Neural progenitor cell (in vitro differentiated cells): ENCODE measurements around the gene ST7. TPM values are rescaled to one million over a fixed set of nuclear protein-coding genes. Genes with fewer than 3 reads are reported as not detected.

Experiments used
- DNase-seq: peaks from one replicate; pipeline ENCODE4 v3.0.0-alpha.2; 2016; ENCODE audit warnings: low spot score
- H2AFZ ChIP-seq: fragments of 200-600 bp; sonication (generic); replicated peaks from 2 replicates; pipeline ENCODE4 v1.6.1; 2016; ENCODE audit warnings: antibody characterized with exemption
- H3F3A ChIP-seq: fragments of 200-600 bp; sonication (generic); 2 replicates; pipeline ENCODE4 v1.6.1; 2016; ENCODE audit warnings: antibody characterized with exemption, low read depth
- H3K27ac ChIP-seq: fragments of 200-600 bp; sonication (generic); 2 replicates; pipeline ENCODE4 v1.5.1; 2016; ENCODE audit warnings: mild to moderate bottlenecking
- H3K27me3 ChIP-seq: fragments of 200-600 bp; sonication (generic); 2 replicates; pipeline ENCODE4 v1.6.1; 2016; ENCODE audit warnings: mild to moderate bottlenecking, moderate library complexity
- H3K36me3 ChIP-seq: fragments of 200-600 bp; sonication (generic); 2 replicates; pipeline ENCODE4 v1.5.1; 2016
- H3K4me1 ChIP-seq: fragments of 200-600 bp; sonication (generic); 2 replicates; pipeline ENCODE4 v1.6.1; 2016; ENCODE audit warnings: mixed run types
- H3K4me2 ChIP-seq: fragments of 200-600 bp; sonication (generic); 2 replicates; pipeline ENCODE4 v1.6.1; 2016
- H3K4me3 ChIP-seq: fragments of 200-600 bp; sonication (generic); 2 replicates; pipeline ENCODE4 v1.5.1; 2016
- H3K79me2 ChIP-seq: fragments of 200-600 bp; sonication (generic); 2 replicates; pipeline ENCODE4 v1.6.1; 2016; ENCODE audit warnings: low read depth
- H3K9ac ChIP-seq: fragments of 200-600 bp; sonication (generic); 2 replicates; pipeline ENCODE4 v1.6.1; 2016
- H3K9me3 ChIP-seq: fragments of 200-600 bp; sonication (generic); 2 replicates; pipeline ENCODE4 v1.5.1; 2016; ENCODE audit warnings: low read depth
- H4K20me1 ChIP-seq: fragments of 200-600 bp; sonication (generic); 2 replicates; pipeline ENCODE4 v1.6.1; 2016; ENCODE audit warnings: low read depth
- H3K27ac Mint-ChIP-seq: 3 replicates; pipeline ENCODE4 v1.8.0; 2021; ENCODE audit warnings: mixed read lengths
- H3K27me3 Mint-ChIP-seq: 2 replicates; pipeline ENCODE4 v1.8.0; 2022; ENCODE audit warnings: low read depth, mild to moderate bottlenecking, inconsistent platforms, moderate library complexity, mixed read lengths; ENCODE audit not compliant: insufficient read depth
- H3K36me3 Mint-ChIP-seq: 3 replicates; pipeline ENCODE4 v1.8.0; 2021; ENCODE audit warnings: mixed read lengths
- H3K4me1 Mint-ChIP-seq: 3 replicates; pipeline ENCODE4 v1.8.0; 2021; ENCODE audit warnings: mixed read lengths
- H3K4me3 Mint-ChIP-seq: 3 replicates; pipeline ENCODE4 v1.8.0; 2021; ENCODE audit warnings: mild to moderate bottlenecking, moderate library complexity, mixed read lengths
- H3K9me3 Mint-ChIP-seq: 3 replicates; pipeline ENCODE4 v1.8.0; 2020; ENCODE audit warnings: mixed read lengths
- EZH2 ChIP-seq: fragments of 200-600 bp; sonication (generic); IDR thresholded peaks from 2 replicates; pipeline ENCODE4 v1.6.1; 2017; ENCODE audit warnings: antibody characterized with exemption, mild to moderate bottlenecking, moderate library complexity
- EZH2phosphoT487 ChIP-seq: fragments of 200-600 bp; sonication (generic); IDR thresholded peaks from 2 replicates; pipeline ENCODE4 v1.6.1; 2017; ENCODE audit warnings: antibody characterized with exemption
- total RNA-seq: library from RNA; depleted of rRNA; stranded (reverse); fragments of >200 nt; gene quantifications from 2 replicates; pipeline ENCODE4 v1.2.3, GENCODE V29; 2015; ENCODE audit warnings: low replicate concordance
- TF ChIP-seq, protein P1 (sequence below): fragments of 200-600 bp; sonication (generic); IDR thresholded peaks from 2 replicates; pipeline ENCODE4 v1.5.1; 2017; ENCODE audit warnings: antibody characterized with exemption, mild to moderate bottlenecking

ST7 gene
- total RNA-seq, 1 donor from 2014 or later = 5.8 TPM

DNA sequence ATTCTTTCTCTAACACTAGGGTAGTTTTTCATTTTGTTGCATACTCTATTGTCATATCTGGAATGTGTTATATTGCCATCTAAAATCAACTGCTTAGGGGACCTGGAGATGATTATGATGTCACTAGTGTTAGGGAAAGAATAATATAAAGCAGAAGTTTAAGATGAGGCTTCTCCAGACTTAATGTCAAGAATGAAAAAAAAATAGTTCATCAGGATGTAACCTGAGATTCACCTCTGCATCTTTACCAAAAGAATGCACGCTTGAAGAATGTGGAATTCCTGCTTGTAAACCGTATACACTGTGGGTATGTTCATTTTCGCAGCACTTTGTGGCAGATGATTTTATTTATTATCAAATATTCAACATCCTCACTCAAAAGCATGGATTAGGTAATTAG lies 184.6 kb downstream of the ST7 start:
- H3K4me3 Mint-ChIP-seq = no peak overlapping the region

DNA sequence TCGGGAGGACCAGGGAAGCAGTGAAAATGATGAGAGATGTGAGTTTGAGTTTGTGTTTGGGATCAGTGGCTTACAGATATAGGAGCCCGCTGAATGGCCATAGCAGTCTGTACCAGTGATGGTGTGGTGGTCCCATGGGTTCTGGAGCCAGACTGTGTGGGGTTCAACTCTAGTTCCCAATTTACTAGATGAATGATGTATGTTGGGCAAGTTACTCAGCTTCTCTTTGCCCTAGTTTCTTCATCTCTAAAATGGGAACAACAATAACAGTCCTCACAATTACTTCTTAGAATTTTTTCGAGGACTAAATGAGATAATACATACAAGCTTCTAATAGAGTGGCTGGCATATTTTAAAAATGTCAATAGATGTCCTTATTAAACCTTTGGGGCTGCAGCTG lies 185.2 kb downstream of the ST7 start:
- H3F3A ChIP-seq = no peaks in the 10 kb centered on the region
- H3K4me3 ChIP-seq = no peak overlapping the region
- no peaks in the 10 kb centered on the region for H3K27me3 ChIP-seq
- peak overlapping the region; percentile 2 for H3K4me2 ChIP-seq
- H3K9me3 ChIP-seq = no peaks in the 10 kb centered on the region
- no peak for DNase-seq
- Mint-ChIP-seq H3K4me3 (no peak overlapping the region), H3K9me3 (no peaks in the 10 kb centered on the region), H3K27ac (no peak overlapping the region), H3K4me1 (peaks cover 5% of the 10 kb centered on the region), H3K36me3 (peaks cover 23% of the 10 kb centered on the region), H3K27me3 (no peaks in the 10 kb centered on the region)
- no peak overlapping the region for H2AFZ ChIP-seq
- no peak overlapping the region for H3K27ac ChIP-seq
- H3K79me2 ChIP-seq = no peaks in the 10 kb centered on the region
- no peaks in the 10 kb centered on the region for H3K36me3 ChIP-seq
- no peak for TF ChIP-seq EZH2phosphoT487
- TF ChIP-seq EZH2 = no peak
- TF ChIP-seq, protein P1, sequence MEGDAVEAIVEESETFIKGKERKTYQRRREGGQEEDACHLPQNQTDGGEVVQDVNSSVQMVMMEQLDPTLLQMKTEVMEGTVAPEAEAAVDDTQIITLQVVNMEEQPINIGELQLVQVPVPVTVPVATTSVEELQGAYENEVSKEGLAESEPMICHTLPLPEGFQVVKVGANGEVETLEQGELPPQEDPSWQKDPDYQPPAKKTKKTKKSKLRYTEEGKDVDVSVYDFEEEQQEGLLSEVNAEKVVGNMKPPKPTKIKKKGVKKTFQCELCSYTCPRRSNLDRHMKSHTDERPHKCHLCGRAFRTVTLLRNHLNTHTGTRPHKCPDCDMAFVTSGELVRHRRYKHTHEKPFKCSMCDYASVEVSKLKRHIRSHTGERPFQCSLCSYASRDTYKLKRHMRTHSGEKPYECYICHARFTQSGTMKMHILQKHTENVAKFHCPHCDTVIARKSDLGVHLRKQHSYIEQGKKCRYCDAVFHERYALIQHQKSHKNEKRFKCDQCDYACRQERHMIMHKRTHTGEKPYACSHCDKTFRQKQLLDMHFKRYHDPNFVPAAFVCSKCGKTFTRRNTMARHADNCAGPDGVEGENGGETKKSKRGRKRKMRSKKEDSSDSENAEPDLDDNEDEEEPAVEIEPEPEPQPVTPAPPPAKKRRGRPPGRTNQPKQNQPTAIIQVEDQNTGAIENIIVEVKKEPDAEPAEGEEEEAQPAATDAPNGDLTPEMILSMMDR = no peak
- peaks cover 8% of the 10 kb centered on the region for H3K4me1 ChIP-seq
- no peak overlapping the region for H3K9ac ChIP-seq
- no peaks in the 10 kb centered on the region for H4K20me1 ChIP-seq

More for the DNA sequence above, 184.6 kb downstream of the ST7 start:
- Histone ChIP-seq H3K9me3 (no peaks in the 10 kb centered on the region), H3K27ac (no peak overlapping the region), H3K36me3 (no peaks in the 10 kb centered on the region), H3F3A (no peaks in the 10 kb centered on the region), H3K4me3 (no peak overlapping the region), H3K4me2 (no peak overlapping the region), H3K9ac (no peak overlapping the region), H3K4me1 (peaks cover 8% of the 10 kb centered on the region), H3K79me2 (no peaks in the 10 kb centered on the region), H4K20me1 (no peaks in the 10 kb centered on the region), H3K27me3 (no peaks in the 10 kb centered on the region), H2AFZ (no peak overlapping the region)
- H3K27ac Mint-ChIP-seq = no peak overlapping the region
- H3K27me3 Mint-ChIP-seq = no peaks in the 10 kb centered on the region
- peaks cover 5% of the 10 kb centered on the region for H3K4me1 Mint-ChIP-seq
- no peaks in the 10 kb centered on the region for H3K9me3 Mint-ChIP-seq
- TF ChIP-seq, protein P1 = no peak
- TF ChIP-seq EZH2phosphoT487 (no peak), EZH2 (no peak)
- H3K36me3 Mint-ChIP-seq = peaks cover 21% of the 10 kb centered on the region
- no peak for DNase-seq

DNA sequence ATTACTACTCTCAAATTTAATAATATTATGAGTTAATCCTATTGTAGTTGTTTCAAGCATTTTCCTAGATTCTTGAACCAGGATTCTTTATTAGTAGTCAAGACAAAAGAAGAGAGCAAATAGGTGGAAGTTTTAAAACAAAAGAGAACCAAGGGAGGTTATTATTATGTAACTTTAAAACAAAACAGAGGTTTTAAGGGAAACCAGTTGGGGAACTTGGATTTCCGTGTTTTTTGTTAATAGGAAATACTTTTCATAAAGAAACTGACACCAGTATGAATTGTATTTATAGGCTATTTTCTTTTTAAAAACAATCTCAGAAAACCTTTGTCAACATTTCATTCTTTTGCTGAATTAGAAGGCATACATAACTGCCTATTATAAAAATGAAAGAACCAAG lies 185.7 kb downstream of the ST7 start:
- TF ChIP-seq, protein P1 = no peak
- TF ChIP-seq EZH2 = no peak
- no peak for TF ChIP-seq EZH2phosphoT487
- H3K4me3 ChIP-seq = no peak overlapping the region
- peak overlapping the region; percentile 2 for H3K4me2 ChIP-seq

More for the DNA sequence above, 185.7 kb downstream of the ST7 start:
- H3K9ac ChIP-seq = no peak overlapping the region
- Mint-ChIP-seq H3K4me1 (peaks cover 5% of the 10 kb centered on the region), H3K27me3 (no peaks in the 10 kb centered on the region), H3K27ac (no peak overlapping the region), H3K36me3 (peaks cover 22% of the 10 kb centered on the region), H3K9me3 (no peaks in the 10 kb centered on the region), H3K4me3 (no peak overlapping the region)
- peaks cover 8% of the 10 kb centered on the region for H3K4me1 ChIP-seq
- H4K20me1 ChIP-seq = no peaks in the 10 kb centered on the region
- H3F3A ChIP-seq = no peaks in the 10 kb centered on the region
- H2AFZ ChIP-seq = no peak overlapping the region
- no peak overlapping the region for H3K27ac ChIP-seq
- no peaks in the 10 kb centered on the region for H3K27me3 ChIP-seq
- DNase-seq = no peak
- no peaks in the 10 kb centered on the region for H3K36me3 ChIP-seq
- H3K9me3 ChIP-seq = no peaks in the 10 kb centered on the region
- H3K79me2 ChIP-seq = no peaks in the 10 kb centered on the region
